Renal cortex interstitium (tissue), 11 donors: ENCODE measurements around the gene FAM184A. TPM values are rescaled to one million over a fixed set of nuclear protein-coding genes. Genes with fewer than 3 reads are reported as not detected.
"Not testable (repeated sequence)": the region's sequence is repeated elsewhere in the genome, so short reads cannot be mapped to it uniquely, and the experiment has no call there.

Experiments
- DNase-seq, 11 donors: peaks; one replicate each; pipeline ENCODE4 v3.0.0-alpha.2; 2013; ENCODE audit warnings: low read depth in 9 of 11, low spot score in 4 of 11; ENCODE audit errors: extremely low read depth in 1 of 11
- polyA plus RNA-seq, 3 donors: library from polyadenylated mRNA; unstranded; fragments of 120-200 nt; gene quantifications; one replicate each; pipeline ENCODE4 v1.2.1, GENCODE V29; 2013; ENCODE audit not compliant: insufficient read length in 3 of 3

FAM184A gene
- polyA plus RNA-seq, 3 donors, result 8.4 to 12.3 (median 11.4) TPM

DNA sequence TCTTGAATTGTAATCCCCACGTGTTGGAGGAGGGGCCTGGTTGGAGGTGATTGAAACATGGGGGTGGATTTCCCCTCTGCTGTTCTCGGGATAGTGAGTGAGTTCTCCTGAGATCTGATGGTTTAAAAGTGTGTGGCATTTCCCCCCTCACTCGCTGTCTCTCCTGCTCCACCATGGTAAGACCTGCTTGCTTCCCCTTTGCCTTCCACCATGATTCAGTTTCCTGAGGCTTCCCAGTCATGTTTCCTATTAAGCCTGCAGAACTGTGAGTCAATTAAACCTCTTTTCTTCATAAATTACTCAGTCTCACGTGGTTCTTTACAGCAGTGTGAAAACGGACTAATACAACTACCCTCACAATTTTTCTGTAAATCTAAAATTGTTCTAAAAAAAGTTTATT, 26.8 kb upstream of the FAM184A start:
- no peak for DNase-seq

DNA sequence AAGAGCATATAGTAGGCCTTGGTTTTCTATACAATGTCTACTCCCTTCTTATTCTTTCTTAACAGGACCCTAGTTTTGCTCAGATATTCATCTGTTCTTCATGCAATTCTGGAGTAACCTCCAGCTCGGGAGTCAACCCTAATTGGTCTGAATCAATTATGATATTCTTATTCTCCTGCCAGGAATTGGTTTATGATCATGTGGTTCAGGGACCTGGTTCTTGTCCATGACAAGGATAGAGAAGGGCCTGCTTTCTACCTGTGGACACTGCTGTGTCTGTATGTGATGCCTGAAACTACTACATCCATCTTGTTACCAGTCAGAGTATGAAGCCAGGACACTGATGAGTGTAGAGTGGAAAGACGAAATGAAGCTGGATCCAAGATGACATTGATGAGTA, 24.4 kb upstream of the FAM184A start:
- DNase-seq, result no peak

DNA sequence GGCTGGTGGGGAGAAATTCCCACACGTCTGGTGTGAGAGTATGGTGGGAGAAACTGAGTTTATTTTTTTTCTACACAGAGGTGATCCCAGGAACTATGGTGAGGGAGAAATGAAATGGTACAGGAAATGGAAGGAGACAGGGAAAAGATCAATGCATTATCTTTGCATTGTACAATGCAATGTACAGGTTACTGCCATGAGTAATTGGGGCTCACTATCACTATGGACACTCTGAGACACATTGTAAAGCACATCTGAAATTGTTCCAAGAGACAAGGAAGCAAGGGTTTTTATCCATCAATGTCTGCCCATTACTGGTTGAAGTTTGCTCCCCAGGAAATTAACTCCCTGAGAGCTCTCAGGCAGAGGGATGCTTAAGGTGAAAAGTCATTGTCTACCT, 21.7 kb upstream of the FAM184A start:
- DNase-seq, result no peak

DNA sequence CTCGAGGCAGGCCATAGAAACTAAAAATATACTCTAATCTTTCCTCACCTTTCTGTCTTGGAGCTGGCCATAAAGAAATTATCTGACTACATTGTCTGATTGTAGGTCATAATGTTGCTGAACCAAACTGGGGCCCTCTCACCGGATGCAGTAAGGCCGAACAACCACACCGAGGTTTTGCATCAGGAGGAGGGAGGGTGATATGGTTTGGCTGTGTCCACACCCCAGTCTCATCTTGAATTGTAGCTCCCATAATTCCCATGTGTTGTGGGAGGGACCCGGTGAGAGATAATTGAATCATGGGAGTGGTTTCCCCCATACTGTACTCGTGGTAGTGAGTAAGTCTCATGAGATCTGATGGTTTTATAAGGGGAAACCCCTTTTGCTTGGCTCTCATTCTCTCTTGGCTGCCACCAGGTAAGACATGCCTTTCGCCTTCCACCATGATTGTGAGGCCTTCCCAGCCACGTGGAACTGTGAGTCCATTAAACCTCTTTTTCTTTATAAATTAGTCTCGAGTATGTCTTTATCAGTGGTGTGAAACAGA, 19.4 kb upstream of the FAM184A start:
- not testable (repeated sequence) for DNase-seq

DNA sequence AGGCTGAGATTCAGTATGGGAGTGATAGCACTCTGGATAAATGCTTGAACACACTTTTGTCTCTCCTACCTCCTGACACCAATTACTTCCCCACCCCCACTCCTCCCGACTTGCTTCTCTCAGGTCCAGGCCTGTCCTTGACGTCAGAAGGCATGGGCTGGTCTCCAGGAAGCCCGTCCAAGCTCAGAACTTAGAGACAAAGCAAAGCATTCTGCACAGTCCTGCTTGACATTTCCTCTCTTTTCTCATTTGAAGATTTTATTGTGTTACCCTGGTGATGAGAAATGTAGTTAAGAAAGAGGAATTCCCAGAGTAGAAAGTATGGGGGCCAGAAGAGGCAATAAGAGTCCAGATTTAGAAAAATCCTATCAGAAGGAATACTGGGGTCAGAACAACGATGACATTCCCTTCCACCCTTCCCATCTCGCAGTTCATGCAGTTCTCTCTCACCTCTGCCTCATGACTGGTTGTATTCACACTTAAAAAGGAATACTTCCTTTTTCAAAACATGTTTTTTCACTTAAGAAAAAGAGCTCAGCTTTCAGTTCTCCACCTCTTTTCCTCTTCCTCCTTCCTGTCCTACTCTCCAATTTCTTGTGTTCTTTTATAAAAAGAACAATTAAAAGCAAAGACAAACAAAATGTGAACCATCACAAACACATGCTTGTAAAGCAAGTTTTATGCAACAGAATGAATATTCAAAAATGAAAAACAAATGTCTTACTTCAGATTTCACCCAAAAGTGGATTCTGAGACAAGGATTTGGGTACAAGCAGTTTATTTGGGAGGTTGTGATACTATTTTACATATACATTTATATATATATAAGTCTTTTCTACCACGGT, 18.5 kb upstream of the FAM184A start:
- DNase-seq, result no peak

DNA sequence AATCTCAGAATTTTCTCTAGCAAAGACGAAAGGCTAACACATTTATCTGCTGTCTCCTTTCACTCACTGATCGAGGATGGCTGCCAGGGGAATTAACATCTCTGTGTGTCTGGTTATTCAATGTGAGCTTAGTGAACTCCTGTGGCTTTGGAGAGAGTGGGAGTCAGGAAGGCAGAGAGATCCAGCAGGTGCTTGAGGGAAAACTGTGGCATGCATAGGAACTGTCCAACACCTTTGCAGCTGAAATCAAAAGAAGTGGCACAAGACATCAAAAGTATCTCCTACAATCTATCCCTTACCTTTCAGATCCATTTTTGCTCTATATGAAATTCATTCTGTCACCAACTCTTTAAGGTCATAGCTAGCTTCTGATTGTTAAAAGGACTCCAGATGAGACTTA, 11.8 kb upstream of the FAM184A start:
- DNase-seq, result no peak

DNA sequence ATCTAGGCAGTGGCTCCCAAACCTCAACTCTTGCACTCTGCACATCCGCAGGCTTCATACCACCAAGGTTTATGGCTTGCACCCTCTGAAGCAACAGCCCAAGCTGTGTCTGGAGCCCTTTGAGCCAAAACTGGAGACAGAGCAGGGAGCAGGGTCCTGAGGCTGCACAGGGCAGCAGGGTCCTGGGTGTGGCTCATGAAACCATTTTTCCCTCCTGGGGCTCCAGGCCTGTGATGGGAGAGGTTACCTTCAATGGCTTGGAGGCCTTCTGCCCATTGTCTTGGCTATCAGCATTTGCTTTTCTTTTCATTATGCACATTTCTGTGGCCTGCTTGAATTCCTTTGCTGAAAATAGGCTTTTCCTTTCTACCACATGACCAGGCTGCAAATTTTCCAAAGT, 6.3 kb upstream of the FAM184A start:
- DNase-seq, result no peak

DNA sequence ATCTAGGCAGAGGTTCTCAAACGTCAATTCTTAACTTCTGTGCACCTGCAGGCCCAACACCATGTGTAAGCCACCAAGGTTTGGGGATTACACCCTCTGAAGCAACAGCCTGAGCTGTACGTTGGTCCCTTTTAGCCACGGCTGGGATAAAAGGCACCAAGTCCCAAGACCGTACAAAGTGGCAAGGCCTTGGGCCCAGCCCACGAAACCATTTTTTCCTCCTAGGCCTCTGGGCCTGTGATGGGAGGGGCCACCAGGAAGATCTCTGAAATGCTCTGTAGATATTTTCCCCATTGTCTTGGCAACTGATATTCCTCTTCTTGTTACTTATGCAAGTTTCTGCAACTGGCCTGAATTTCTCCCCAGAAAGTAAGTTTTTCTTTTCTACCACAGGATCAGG, 4.5 kb upstream of the FAM184A start:
- no peak for DNase-seq

DNA sequence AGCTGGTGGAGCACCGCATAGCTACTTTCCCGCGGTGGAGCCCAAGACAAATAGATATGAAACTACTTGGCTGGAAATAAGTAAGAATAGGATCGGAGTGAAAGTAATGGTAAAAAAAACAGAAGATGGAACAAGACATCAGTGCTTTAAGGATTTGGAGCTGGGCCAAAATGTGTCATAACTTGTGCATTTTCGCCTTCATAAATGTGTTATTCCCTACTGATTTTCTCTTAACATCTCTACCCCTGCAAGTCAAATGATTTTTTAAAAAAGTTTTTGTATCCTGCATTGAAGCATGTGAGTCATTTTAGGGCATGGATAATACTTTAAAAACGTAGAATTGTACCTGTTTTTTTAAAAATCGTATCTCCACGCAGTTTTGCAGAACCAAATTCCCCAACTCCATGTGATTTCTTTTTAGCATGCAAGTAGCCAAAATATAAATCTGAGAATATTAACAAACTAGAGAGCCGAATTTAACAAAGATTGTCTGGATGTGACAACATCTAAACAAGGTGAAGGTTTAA, 882 bp upstream of the FAM184A start:
- DNase-seq, result peak in 1 of 11 donors; percentile 3

DNA sequence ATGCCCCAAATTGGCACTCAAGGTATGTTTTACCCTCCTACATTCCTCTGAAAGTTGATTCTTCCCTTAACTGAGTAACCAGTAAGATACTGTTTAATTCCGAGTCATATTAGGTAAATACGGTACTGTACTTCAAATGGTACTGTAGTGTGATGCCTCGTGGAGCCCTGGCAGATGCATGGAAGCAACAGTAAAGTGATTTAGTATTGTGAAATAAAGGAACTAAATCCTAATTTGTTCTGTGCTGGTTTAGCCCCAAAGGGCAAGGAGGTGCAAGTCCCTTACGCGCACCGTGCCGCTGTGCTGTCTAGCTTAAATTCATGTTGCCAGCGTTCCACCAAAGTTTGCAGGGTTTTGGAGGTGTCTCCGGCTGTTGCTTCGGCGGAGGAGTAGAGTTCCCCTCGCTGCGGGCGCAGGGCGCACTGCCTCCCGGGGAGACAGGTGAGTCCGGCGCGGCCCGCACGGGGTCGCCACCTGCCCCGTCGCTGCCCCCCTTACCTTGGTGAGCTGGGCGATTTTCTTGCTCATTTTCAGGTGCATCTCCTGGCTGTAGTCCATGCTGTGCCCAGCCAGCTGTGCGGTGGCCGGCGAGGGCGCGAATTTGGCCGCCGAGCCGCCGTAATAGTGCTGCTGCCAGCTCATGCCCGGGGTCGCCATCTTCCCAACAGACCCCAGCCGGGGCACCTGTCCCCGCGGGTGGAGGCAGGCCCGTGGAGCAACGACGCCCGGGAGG, 655 bp downstream of the FAM184A start:
- peak in 3 of 11 donors; percentile 19 to 31 (median 21) for DNase-seq

DNA sequence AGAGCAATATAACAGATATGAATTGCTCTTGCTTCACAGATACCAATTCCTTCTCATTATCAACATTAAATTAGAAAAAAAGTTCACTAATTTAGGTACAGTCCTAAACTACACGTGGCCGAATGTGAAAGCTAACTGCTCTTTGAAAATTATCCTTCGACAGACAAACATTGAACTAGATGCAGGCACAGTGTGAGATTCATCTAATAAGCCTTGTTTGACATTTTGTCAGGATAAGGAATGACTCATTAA, 1.1 kb downstream of the FAM184A start:
- no peak for DNase-seq

DNA sequence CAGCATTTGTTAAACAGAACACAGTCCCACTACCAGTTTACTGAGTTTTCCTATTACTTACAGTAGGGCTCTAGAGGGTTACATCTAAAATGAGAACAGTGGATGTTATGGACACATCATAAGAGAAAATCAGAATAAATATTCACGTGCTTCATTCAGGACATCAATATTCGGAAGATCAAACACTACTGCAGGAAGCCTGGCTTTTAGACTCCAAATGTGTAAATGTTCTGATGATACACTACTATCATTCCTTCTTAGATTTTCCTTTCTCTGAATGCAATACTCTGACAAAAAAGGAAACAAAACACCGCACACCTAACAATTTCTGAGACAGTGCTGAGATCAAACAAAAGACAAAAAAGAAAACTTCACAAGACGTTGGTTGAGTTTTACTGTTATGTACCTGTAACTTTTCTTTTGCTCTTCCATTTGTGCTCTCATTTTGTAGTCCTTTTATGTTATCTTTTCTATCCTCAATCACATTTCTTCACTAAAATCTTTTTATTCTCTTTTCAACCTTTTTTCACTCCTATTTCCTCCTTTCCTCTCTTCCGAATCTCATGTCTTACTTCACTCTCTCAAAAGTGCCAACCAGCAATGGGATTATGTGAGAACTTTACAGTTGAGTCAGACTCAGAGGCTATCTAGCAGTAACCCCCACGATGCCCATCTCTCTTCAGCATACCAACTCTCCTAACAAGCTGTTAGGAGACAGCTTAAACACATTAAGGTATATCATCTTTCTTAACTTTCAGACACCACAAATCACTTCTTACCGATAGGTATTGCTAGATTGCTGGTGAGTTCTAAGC, 1.7 kb downstream of the FAM184A start:
- DNase-seq, result no peak

DNA sequence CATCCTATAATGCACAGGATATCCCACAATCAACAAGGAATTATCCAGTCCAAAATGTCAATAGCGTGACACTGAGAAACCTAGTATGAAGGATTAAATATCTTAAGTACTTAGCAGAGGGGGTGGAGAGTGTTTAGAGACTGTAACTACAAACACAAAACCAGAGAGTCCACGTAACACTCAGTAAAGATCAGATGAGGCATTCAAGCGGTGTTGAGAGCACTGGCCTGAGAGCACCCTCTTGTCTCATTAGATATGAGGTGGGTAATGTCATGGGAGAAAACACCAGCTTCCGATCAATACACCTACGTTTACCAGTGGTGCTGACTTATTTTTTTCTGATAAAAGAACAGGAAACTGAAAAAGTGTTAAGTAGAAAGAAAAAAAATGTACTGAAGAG, 2.3 kb downstream of the FAM184A start:
- DNase-seq, result no peak

DNA sequence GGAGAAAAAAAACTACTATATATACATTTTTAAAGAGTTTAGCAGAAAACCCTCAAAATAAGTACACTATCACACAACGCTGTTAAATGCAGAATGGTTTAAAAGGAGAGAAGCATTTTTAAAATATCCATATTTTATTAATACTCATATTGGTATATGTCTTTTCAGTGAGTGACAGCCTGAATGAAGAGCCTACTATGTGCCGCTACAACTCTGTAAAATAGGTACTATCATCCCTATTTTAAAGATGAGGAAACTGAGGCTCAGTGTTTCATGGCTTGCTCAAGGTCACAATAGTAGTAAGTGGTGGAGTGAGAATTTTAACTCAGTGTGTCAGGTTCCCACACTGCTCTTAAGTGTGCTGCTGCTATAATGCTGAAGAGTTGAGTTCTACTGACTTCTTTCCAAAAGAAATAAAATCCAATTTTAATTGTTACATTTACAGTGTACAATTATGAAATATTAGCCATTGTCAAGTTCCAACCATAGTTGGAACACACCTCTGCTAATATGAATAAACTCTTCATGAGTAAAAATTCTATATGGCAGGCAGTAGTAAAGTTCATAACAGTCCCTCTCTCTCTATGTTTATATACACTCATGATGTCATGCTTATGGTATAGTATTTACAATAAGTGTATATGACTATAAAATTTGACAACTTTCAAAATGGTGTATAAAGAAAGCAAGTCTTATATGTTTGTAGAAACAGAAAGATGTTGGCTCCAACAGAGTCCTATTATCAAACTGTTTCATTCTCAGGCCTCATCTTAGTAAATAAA, 3.1 kb downstream of the FAM184A start:
- no peak for DNase-seq

DNA sequence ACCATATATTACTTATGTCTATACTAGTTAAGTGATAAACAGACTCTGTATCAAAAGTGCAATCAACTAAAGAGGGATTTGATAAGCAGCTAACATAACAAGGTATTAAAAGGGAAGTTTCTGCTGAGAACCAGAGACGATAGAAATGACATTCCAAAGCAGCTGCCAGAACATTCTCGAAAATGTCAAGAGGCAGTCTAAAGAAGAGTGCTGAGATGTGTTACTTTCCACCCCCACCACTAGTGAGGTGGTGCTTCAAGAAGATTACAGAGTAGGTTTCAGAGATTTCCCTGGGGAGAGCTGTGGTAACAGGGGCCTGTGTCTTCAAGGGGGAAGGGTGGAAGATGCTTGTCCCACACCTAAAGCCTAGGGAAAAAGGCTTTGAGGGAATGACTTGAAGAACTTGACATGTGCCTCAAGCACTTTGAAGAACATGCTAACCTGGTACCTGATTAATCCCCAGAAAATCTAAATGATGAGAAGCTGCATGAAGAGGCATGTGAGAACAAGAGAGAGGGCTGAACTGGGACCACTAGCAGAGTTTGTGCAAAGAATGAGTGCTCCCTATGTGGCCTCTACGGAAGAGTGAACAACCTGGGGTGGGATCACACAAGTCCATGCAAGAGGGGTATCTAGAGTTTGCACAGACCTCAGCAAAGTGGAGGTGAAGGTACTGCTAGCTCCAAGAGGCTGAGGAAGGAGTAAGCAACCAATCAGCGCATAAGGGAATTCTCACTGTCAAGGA, 5.0 kb downstream of the FAM184A start:
- DNase-seq, result no peak

DNA sequence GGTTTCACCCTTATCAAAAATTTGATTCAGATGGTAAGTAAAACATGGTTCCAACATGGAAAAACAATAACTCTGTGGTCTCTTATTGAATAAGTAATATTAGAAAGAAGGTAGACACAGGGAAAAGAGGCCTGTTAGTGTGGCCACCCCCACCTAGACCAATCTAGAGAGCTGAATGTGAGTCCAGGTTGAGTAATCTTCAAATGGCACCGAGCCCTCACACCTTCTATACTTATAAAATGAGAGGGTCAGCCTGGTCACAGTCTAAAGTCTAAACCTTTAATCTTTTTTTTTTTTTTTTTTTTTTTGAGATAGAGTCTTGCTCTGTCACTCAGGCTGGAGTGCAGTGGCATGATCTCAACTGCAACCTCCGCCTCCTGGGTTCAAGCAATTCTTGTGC, 6.9 kb downstream of the FAM184A start:
- no peak for DNase-seq

DNA sequence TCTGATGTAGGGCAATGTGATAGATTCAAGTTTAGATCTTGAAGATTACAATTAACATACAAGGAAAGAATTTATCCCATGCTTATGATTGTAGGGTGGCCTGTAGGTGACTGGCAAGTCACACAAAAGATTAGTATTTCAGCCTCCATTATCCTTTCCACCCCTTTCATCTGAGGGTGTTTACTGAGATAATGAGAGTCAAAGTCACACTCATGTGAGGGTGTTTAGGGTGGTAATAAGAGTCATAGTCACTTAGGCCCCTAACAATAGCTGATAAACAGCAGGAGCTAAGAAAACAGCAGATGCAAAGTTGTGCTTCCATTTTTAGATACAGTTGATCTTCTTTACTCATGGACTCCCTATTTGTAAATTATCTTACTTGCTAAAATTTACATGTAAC, 11.4 kb downstream of the FAM184A start:
- no peak for DNase-seq

DNA sequence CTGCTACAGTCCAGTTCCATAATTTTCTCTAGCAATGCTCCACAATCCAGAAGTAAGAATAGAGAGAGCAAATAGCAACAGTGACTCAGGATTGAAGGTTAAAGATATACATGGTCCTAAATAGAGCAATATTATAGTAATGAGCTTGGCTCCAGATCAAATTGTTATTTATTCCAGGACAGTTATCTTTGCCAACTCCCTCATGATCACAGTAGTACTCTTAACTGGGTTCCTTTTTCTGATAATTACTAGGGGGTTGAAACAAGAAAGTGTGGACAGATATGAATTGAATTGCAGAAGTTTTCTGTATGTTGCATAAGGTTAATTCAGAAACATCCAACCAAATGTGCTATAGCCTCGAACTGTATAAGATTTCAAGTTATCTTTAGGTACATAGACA, 11.9 kb downstream of the FAM184A start:
- DNase-seq, result no peak
